Stimulated activated CD4-positive, alpha-beta T cell treated with anti-CD3 and anti-CD28 coated beads, Interleukin-1b, Interleukin-23, amount 100 ng/mL, for 48 hours (primary cell): ENCODE results near the gene LIPC.

Experiments
- DNase-seq: peaks from one replicate; pipeline ENCODE4 v3.0.0-alpha.2; 2020

Gene LIPC

DNA sequence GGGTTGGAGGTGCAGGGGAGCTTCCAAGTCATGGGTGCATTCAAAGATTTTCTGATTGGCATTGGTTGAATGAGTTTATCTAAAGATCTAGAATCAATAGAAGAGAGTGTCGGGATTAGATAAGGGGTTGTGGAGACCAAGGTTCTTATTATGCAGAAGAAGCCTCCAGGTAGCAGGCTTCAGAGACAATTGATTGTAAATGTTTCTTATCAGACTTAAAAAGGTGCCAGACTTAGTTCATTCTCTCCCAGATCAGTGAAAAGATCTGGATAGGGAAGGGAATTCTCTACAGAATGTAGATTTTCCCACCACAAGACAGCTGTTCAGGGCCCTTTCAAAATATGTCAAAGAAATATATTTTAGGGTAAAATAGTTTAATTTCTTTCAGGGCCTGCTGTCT, 129.5 kb downstream of the LIPC start:
- no peak for DNase-seq

DNA sequence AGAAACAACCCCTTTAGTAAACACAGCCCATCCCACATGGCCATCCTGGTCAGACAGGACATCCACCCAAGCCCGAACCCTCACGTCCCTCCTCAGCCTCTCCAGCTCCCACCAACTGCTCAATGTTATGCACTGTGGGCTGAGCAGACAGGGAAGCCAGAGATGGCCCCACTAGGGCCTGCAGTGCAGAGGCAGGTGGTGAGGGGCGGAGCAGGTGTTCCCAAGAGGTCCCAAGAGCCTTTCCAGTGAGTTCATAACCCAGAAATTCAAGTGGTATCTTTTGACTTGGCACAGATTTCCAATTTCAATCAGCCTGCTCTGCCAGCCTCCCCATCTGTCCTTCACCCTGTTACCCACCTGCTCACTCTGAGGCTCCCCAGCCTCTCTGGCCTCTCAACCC, 130.3 kb downstream of the LIPC start:
- no peak for DNase-seq

DNA sequence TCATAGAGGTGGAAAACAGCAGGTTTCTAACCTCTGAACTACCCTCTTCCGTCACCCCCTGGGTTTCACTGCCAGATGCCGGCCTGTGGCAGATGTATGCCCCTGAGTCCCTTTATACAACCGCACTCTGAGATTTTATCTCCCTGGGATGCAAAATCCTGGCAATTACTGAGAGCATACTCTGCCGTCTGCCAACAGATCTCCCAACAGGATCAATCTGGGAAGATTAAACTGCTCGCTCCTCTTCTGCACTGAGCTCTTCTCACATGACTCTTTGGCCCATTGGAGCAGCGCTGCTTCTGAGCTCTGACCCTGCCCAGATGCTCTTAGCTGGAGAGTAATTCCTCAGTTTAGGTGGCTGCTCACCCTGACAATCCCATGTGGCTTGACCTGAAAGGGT, 133.2 kb downstream of the LIPC start:
- no peak for DNase-seq

DNA sequence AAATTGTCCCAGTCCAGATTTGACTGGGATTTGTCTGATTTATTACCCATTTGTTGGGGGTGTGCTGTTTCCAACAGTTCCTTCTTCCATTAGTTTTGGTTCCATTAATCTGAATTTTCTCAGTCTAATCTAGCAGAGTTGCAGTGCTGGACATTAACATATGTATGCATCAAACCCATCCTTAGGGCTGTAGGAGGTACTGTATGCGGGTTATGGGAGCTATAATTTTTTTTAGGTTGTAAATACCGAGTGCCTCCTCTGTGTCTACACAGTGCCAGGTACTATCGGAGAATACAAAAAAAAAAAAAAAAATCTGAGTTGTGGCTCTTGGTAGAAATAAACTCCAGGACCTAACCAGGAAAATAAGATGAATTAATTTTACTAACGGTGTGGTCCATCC, 133.8 kb downstream of the LIPC start:
- DNase-seq = no peak

DNA sequence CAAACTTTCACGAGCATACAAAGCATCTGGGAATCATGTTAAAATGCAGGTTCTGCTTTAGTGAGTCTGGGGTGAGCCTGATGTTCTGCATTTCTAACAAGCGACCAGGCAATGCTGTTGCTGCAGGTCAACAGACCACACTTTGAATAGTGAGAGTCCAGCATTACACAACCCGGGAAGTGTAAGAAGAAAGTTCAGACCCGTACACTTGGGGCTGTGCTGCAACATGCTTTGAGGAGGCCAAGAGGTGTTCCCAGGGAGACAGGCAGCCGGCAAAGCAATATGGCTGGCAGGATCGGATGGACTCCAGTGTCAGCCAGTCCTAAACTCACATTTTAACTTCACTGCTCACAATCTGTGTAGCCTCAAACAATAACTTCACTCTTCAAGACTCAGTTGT, 134.2 kb downstream of the LIPC start:
- DNase-seq = no peak

DNA sequence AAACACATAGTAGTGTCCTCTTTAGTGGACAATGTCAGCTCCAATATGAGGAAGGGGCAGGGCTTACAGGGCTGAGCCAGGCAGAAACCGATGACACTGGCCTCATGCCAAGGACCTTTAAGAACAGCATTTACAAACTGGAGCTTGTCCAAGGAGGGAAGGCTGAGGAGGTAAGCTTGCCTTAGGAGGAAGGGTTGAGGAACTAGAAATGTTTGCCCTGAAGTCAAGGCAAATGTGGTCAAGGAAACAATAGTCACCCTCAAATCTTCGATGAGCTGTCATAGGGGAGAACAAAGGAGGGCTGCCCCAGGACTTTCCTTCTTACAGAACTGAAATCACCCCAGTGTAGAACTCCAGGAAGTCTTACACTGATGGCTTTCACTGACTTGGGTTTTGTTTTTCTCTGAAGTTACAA, 136.4 kb downstream of the LIPC start:
- DNase-seq = no peak

DNA sequence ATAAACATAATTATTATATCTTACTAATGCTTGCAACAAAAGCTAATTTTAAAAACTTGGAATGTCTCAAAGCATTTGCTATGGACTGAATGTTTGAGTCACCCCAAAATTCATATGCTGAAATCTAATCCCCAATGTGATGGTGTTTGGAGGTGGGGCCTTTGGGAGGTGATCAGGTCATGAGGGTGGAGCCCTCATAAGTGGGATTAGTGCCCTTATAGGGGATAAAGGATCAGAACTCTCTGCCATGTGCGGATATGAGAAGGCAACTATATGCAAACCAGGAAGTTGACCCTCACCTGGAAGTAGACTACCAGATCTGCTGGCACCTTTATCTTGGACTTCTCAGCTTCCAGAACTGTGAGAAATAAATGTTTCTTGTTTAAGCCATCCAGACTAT, 137.7 kb downstream of the LIPC start:
- DNase-seq = no peak

DNA sequence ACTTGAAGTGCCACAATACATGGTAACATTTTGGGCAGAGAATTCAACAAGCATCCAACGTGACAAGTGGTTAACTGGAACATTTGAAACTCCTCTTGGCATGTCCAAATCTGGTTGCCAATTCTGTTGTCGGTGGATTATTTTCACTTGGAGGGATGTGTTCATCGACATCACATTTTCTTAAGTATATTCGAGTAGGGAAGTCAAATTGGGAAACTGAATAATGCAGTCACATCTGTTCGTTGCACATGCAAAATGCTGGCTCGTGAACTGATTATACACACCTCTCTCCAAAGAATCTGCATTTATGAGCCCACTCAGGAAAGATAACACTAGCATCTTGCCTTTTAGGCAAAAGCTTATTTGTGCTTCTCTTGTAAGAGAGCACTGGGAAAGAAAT, 139.7 kb downstream of the LIPC start:
- DNase-seq = no peak

DNA sequence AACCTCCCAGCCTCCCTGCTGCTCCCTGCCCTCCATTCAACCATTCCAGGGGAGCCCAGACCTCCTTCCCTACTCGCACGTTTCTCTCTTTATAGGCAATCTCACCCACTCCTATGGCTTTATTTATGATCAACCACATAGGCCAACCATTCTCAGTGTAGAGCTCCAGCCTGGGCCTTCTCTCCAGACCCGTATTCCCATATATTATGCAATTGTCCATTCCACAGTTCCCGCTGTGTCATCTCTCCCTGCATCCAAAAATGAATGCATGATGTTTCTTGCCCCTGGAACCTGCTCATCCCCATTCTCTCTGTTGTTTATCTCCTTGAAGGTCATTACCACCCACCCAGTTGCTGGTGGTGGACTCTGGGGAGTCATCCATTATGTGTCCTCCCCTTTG, 140.7 kb downstream of the LIPC start:
- DNase-seq = no peak

DNA sequence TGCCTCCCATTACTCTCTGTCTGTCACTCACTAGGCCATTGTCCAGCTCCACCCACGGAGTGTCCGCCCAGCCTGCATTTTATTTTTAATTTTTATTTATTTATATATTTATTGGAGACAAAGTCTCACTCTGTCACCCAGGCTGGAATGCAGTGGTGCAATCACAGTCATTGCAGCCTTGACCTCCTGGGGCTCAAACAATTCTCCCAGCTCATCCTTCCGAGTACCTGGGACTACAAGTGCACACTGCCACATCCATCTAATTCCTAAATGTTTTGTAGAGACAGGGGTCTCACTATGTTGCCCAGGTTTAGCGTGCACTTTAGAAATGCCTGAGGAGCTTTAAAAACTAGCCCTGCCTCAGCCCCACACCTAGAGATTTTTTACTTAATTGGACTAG, 141.5 kb downstream of the LIPC start:
- no peak for DNase-seq

DNA sequence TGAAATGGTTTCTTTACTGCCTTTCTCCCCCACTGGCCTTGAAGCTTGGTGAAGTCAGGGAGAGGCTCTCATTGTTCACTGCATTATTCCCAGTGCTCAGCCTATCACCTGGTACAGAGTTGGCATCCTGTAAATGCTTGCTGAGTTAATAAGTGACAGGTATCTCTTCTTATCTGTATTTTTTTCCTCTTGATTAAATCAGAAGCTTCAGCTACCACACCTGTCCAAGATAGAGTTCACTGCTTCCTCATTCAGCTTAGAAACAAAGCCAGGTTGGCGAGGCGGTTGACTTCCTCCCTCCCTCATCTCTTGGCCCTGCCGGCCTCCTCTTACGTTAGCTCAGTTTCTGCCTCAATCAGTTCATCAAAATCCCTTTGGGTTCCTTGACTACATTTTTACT, 142.8 kb downstream of the LIPC start:
- DNase-seq = no peak

DNA sequence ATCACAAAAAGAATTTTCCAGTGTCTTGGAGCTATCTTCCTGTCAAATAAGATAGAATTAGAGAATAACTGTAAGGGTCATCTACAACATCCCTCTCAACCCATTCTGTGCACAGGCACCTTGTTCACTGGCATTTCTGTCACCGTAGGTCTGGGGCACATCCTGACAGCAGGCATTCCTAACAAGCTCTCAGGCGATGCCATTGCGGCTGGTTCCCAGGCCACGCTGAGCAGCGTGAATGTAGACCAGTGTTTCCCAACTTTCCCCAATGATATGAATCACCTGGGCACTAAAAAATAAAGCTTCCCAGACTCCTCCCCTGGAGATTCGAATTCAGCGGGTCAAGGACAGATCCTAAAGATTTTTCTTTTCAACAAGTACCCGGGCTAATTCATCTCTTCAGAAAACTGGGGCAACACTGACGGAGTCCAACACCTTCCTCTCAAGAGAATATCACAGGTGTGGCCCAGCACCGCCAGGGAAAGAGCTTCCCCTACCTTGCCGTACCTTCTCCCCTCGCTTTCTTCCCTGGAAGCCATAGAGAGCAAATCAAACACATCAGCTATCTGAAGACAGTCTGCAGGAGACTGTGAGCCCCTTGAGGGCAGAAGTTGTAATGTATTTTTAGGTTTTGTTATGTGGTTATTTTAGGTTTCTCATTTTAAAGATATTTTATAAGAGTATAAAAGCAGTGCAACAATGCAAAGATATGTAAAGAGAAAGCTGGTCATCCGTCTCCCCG, 143.4 kb downstream of the LIPC start:
- DNase-seq = no peak

DNA sequence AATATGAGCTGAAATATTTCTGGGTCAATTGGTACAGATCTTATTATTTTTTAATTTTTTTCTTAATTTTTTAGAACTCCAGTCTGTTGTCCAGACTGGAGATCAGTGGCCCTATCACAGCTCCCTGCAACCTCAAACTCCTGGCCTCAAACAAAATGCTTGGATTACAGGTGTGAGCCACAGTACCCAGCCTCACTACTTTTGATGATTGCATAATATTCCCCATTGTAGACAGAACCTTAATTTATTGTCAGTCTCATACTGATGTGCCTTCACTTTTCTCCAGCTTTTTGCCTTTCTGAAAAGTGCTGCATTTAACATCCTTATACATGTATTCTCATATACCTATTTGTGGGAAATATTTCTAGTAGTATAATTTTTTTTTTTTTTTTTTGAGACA, 144.9 kb downstream of the LIPC start:
- DNase-seq = no peak

DNA sequence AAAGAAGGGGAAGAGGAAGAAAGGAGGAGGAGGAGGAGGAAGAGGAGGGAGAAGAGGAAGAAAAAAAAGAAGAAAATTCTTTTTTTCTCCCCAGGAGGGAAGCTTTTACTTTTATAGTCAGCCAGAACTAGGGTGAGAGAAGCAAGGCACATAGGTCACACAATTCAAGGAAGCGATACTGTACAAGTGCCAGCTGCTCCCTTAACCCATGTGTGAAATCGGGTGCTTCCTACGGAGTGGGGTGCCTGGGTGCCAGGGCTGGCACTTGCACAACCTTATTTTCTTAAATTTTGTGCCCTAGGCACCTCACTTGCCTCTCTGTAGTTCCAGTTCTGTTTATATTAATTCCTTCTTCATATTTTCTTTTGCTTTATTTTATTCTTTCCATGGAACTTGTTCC, 150.4 kb downstream of the LIPC start:
- DNase-seq = no peak

DNA sequence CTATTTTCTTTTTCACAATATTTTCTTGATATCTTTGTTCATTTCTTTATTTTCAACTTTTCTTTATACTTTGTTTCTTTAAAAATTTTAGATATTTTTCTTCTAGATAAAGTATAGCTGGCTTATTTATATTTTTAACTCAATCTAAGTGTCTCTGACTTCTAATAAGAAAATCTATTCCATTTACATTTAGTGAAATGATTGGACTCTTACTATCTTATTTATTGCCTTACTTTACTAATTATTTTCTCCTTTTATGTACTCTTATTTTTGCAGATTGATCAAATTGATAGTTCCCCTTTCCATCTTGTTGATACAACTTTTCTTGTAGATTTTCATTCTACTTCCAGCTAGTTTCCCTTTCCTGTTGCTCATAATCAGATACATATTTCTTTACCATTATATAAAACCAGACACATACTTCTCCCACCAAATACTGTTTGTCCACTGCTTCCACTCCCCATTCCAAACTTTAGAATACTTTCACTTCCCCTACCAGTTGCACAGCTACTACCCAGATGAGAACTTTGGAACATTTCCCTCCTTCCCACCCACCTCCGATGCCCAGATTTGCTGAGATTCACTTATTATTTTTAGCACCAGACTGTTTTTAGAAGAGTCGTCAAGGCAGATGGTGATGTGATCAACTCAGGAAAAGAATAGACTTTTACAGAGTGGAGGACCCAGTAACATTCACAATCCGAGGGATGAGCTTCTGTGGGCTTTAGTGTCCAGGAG, 151.5 kb downstream of the LIPC start:
- DNase-seq = no peak

DNA sequence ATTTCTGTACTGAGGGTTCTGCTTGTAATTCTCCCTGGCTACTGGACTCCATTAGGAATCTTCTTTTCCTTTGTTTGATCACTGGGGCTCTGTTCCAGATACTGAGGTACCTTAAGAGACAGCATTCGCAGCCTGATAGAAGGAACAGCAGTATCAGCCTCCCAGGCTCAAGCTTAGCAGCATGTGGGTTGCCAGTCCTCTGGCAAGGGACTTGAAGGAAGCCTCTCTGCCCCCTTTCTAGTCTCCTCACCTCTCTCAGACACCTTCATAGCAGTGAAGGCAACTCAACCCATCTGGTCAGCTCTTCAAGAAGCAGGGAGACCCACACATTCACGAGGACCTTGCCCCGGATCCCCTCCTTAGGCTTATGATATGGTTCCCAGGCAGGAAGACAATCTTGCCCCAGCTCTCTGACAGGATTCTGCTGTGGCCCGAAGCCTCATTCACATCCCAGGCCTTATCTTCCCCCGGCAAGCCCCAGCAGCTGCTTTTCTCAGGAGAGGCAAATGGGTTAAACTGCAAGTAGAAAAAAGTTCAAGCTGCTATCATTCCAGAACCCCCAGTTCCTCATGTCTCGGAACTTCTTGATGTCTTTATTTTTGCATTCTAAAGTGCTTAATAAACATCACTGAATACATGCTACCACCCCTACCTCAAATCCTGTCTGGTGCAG, 153.1 kb downstream of the LIPC start:
- no peak for DNase-seq

DNA sequence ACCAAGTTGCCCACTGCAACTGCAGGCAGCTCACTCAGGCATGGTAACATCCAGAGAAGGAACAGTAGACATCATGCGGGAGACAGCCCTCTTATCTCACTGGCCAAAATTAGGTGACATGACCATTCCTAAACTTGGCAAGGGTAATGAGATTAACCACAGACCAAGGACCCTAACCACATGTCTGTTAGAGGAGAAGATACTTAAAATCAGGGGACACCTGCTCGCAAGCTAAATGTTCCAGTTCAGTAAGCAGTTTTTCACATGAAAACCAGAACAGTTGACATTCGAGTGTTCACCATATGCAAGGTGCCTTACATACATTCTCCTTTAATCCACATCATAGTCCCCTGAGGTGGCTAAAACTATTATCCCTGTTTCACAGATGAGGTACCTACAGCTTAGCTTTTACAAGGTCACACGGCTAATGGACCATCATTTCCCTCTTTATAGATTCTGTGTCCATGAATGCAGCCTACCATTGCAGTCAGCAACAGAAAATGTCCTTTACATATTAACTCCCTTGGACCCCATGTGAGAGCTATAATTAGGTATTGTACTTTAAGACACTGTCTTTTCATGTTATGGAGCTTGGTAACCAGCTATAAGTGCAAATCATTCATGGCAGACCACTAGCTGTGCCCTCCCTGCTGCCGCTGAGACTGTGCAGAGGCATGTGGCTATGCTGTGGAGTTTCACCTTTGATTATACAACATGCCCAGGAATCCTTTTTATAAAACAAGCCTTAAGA, 154.1 kb downstream of the LIPC start:
- no peak for DNase-seq

DNA sequence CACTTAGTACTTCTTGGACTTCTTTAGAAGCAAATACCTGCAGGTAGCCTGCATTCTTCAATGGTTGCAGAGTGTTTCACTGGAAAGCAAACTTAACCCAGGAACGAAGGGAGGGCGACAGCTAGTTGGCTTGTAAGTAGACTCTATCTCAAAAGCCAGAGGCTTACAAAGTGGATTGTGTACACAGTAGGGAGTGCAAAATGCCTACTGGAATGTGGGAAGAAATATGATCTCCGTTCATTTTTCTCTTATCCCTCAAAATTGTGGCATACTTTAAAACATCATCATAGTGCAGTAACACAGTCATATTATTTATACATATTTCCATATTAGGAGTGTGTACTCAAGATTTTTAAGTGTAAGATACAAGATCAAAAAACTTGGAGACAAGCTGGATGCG, 155.7 kb downstream of the LIPC start:
- no peak for DNase-seq

DNA sequence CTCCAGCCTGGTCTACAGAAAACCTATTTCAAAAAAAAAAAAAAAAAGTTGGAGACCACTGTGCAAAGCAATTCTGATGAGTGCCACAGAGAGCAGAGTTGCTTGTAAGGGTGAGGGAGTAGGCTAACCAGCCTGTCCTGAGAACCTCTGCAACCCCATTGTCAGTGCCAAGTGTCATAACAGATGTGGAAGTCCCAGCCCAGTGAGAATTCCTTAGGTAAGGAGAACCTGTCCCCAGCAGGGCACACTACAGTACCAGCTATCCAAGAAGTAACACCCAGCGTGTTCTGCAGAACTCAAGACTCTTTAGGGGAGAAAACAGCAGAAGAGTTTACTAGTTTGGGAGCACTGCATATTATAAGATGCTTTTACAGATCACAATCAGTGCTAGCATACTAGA, 156.3 kb downstream of the LIPC start:
- DNase-seq = no peak

DNA sequence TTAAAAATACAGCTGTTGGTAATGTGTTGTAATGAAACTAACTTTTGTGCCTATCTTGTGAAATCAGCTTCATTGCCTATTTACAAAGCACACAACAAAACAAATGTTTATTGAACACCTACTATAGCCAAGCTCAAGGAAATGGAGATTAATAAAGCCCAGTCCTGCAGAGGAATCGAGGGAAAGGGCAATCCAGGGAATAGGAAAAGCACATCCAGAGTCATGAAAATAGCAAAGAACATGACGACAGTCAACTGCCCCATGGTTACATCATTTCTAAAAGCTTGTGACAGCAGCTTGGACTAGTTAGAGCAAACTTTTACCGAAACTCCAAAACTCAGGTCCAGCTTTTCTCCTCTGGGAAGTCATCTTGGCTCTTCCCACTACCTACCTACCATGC, 157.3 kb downstream of the LIPC start:
- no peak for DNase-seq

DNA sequence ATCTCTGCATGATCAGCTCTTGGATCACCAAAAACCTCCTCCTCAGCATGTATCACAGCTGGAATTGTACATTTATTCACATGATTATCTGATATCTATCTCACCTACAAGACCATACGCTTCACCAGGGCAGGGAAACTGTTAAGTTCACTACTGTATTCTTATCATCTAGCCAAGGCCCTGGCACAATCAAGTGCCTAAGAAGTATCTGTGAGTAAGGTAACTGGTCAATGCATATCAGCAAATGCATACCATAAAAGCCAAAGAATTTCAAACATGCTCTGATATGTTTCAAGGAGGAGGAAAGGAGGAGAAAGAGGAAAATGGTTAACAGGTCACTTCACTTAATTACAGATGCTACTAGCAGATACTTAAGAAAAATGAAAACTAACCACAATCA, 158.4 kb downstream of the LIPC start:
- DNase-seq = no peak

DNA sequence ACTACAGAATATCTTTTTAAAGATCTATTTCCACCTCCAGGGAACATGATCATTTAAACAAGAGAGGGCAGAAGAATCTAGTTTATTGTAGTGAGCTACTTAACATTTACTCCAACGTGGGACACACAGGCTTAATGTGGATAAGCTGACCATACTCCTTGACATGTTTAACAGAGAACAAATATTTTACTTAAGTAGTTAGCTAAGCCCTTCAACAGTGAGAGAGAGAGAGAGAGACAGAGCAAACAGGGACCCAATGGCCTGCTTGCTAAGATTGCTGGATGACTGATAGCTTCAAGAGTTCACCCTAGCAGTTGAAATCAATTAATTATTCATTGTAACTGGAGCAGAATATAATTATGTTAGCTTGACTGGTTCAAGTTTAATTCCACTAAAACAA, 159.1 kb downstream of the LIPC start:
- DNase-seq = no peak

DNA sequence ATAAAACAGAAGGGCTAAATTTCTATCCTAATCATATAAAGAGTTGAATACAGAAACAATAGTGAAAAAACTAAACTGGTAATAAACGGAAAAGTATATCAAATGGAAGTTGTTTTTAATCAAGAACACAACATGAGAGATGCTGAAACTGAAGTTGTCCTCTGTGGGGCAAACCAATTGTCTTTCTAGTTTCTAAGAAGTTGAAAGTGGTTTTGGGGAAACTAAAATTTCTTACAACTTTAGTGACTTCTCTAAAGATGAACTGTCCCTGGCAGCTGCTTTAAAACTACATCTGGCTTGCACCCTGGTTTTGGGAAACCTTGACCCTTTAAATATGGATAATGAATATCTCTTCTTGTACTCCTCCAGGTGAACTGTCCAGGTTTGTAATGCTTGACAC, 162.1 kb downstream of the LIPC start:
- no peak for DNase-seq

DNA sequence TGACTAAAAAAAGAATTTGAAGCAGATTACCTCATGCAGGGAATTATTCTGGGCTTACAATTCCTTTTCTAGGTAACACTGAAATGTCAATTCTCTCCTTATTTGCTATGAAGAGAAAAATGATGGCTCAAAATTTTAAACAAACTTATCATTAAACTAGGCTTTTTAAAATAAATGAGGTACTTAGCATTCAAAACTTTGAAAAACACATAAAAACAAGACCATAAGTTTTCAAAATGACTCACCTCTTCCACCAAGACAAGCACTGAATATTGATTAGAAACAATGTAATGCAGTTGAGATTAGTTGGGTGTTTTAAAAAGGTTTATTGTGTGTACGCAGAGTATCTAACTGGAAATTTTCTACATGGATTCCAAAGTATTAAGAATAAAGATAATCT, 163.1 kb downstream of the LIPC start:
- DNase-seq = no peak
